SK-N-SH (cell line): Measurements from ENCODE around the gene EHMT2. TPM values are rescaled to one million over a fixed set of nuclear protein-coding genes. Genes with fewer than 3 reads are reported as not detected.
A peak's percentile ranks its signal among the peaks of the same experiment; 100 is the strongest.

Experiments
- CHD2 ChIP-seq: fragments of 150-350 bp; IDR thresholded peaks from 2 replicates; pipeline ENCODE4 v1.6.1; 2018; ENCODE audit warnings: low read length; ENCODE audit not compliant: partially characterized antibody
- CTCF ChIP-seq: fragments of 200-600 bp; sonication (generic); IDR thresholded peaks from 2 replicates; pipeline ENCODE4 v1.6.1; 2017; ENCODE audit warnings: antibody characterized with exemption, mild to moderate bottlenecking, moderate library complexity
- ELF1 ChIP-seq: IDR thresholded peaks from 2 replicates; pipeline ENCODE4 v1.4.0; 2012
- EZH2phosphoT487 ChIP-seq: fragments of 200-600 bp; sonication (generic); IDR thresholded peaks from 2 replicates; pipeline ENCODE4 v1.6.1; 2017; ENCODE audit warnings: low read depth, mixed run types, mild to moderate bottlenecking, antibody characterized with exemption, moderate library complexity, borderline replicate concordance
- FOSL2 ChIP-seq: IDR thresholded peaks from 2 replicates; pipeline ENCODE4 v1.4.0; 2012; ENCODE audit warnings: low read depth, mild to moderate bottlenecking, moderate library complexity, borderline replicate concordance
- FOXM1 ChIP-seq: IDR thresholded peaks from 2 replicates; pipeline ENCODE4 v1.4.0; 2012; ENCODE audit warnings: low read depth, mild to moderate bottlenecking
- GABPA ChIP-seq: IDR thresholded peaks from 2 replicates; pipeline ENCODE4 v1.4.0; 2012; ENCODE audit warnings: low read depth, mild to moderate bottlenecking
- GATA2 ChIP-seq: sonication (generic); formaldehyde crosslinking; IDR thresholded peaks from 2 replicates; pipeline ENCODE4 v1.5.0; 2020; ENCODE audit warnings: mild to moderate bottlenecking, missing genetic modification reagents
- IRF3 ChIP-seq: fragments of 150-350 bp; IDR thresholded peaks from 2 replicates; pipeline ENCODE4 v1.6.1; 2016; ENCODE audit warnings: mild to moderate bottlenecking, low read depth, low read length
- JUND ChIP-seq: IDR thresholded peaks from 2 replicates; pipeline ENCODE4 v1.4.0; 2012
- MEF2A ChIP-seq: IDR thresholded peaks from 2 replicates; pipeline ENCODE4 v1.4.0; 2012; ENCODE audit warnings: low read depth, borderline replicate concordance
- NFIC ChIP-seq: IDR thresholded peaks from 2 replicates; pipeline ENCODE4 v1.4.0; 2012; ENCODE audit warnings: borderline replicate concordance
- NRF1 ChIP-seq: IDR thresholded peaks from 2 replicates; pipeline ENCODE4 v1.6.1; 2012; ENCODE audit warnings: low read depth, mild to moderate bottlenecking, low read length
- PBX3 ChIP-seq: IDR thresholded peaks from 2 replicates; pipeline ENCODE4; 2012
- RAD21 ChIP-seq: IDR thresholded peaks from 2 replicates; pipeline ENCODE4 v1.6.1; 2012; ENCODE audit warnings: mild to moderate bottlenecking, low read length
- REST ChIP-seq: IDR thresholded peaks from 2 replicates; pipeline ENCODE4 v1.6.1; 2012; ENCODE audit warnings: mild to moderate bottlenecking, low read depth, low read length, moderate library complexity
- SMC3 ChIP-seq: IDR thresholded peaks from 2 replicates; pipeline ENCODE4 v1.6.1; 2012; ENCODE audit warnings: low read depth, low read length, improper control_type of control experiment
- TCF12 ChIP-seq: IDR thresholded peaks from 2 replicates; pipeline ENCODE4 v1.4.0; 2012
- USF1 ChIP-seq: IDR thresholded peaks from 2 replicates; pipeline ENCODE4 v1.4.0; 2012; ENCODE audit warnings: low read depth, borderline replicate concordance
- YY1 ChIP-seq: IDR thresholded peaks from 2 replicates; pipeline ENCODE4 v1.4.0; 2012; ENCODE audit warnings: low read depth, mild to moderate bottlenecking
- polyA plus RNA-seq, 3 experiments: library from polyadenylated mRNA; depleted of rRNA; stranded (reverse); fragments of >200 nt; gene quantifications; 2 replicates each; pipeline ENCODE4 v1.2.3, GENCODE V29; 2012

The EHMT2 gene
- polyA plus RNA-seq, 1 of the 3 experiments (the other 2 are of a cell fraction): 72.0 TPM

- TF ChIP-seq TCF12: 0 out of 2 replicates have a peak, but pooled peaks have one; percentile 18
- TF ChIP-seq PBX3: peak; percentile 69
- TF ChIP-seq FOXM1: no peak
- TF ChIP-seq NFIC: no peak
- peak; percentile 54; the same call in 1 of the 2 replicates for TF ChIP-seq IRF3
- no peak for TF ChIP-seq CTCF
- no peak for TF ChIP-seq RAD21
- TF ChIP-seq ELF1: peak; percentile 50; the same call in 1 of the 2 replicates
- no peak for TF ChIP-seq EZH2phosphoT487
- no peak for TF ChIP-seq JUND
- TF ChIP-seq NRF1: no peak
- TF ChIP-seq SMC3: no peak
- TF ChIP-seq FOSL2: peak; percentile 37; the same call in 1 of the 2 replicates
- peak; percentile 98 for TF ChIP-seq USF1
- TF ChIP-seq GABPA: peak; percentile 63
- no peak for TF ChIP-seq YY1
- no peak for TF ChIP-seq GATA2
- TF ChIP-seq MEF2A: no peak
- no peak for TF ChIP-seq CHD2
- TF ChIP-seq REST: no peak
Measured at GRCh38 chr6:31862344-31863235, 34.9 kb downstream of the EHMT2 start, which contains the start of gene NEU1 (continued).
